CD4-positive, alpha-beta T cell treated with Interleukin-2 at 100 ng/mL for 4 hours (primary cell): ENCODE results near the gene PMEPA1.
A peak's percentile ranks its signal among the peaks of the same experiment; 100 is the strongest.

Experiments
- DNase-seq: peaks from one replicate; pipeline ENCODE4 v3.0.0-alpha.2; 2020; ENCODE audit warnings: low spot score

The PMEPA1 gene

GRCh38 chr20:57621421-57622200 is 88.2 kb downstream of the PMEPA1 start:
- no peak for DNase-seq

GRCh38 chr20:57620999-57621398 is 88.8 kb downstream of the PMEPA1 start:
- no peak for DNase-seq

DNA sequence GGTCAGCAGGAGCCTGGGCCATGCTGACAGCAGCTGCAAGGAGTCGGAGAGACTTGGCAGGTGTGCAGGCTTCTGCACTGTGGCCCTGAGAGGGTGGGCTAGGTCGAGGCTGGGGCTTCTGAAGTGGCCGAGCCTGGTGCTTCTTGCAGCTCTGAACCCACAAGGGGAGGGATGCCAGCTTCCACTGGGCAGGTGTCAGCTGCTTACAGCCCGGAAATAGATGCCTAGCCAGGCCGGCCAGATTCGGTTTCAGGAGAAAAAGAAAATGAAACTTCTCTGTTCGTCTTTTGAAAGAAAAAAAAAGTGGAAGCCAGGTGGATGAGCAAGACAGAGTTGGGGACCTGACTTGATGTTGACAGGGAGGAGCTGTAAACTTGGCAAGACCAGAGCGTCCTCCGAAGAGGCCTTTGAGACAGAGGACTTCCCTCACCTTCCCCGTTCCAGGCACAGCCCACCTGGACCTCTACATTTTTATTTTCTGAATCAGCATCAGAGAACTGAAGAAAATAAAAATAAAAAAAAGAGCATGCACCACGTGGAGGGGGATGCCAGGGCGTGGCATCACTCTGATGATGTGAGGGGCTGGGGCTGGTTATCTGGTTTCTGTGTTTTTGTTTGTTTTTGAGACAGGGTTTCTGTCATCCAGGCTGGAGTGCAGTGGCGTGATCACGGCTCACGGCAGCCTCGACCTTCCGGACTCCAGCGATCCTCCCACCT is 89.4 kb downstream of the PMEPA1 start, which contains the start of gene ZBP1:
ZBP1 (minus strand) TSS at position 153 of the 717 bp plus-strand sequence; CDS start at position 22, 131 bp downstream.
- peak; percentile 67 for DNase-seq

DNA sequence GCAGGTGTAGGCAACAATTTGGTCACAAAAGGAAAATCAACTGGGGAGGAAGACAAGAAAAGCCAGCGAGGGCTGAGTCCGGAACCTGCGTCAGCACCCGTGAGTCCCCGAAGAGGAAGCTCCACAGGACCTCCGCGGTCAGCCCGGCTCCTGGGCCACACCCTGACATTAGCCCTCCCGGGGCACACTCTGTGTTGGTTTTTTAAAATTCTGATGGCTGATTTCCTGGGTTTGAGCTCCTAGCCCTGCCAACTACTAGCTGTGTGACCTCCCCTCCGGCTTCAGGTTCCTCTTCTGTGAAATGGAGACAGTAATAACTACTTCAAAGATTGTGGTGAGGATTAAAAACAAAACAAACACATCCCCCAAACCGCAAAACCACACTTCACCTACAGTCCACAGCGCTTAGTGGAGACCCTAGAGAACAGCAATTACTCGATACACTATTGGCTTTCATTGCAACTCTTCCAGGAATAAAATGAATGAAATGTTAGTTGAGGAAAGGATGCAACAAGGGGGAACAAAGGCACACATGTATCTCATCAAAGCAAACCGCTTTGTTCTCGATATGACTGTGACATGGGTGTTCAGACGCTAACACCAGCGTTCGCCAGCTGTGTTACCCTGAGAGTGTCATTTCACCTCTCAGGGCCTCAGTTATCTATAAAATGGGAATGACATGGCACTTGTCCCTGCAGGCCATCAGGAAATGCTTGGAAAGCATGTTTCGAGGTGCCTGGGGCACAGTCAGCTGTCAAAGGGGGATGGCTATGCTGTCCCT is 90.6 kb downstream of the PMEPA1 start:
- peak; percentile 88 for DNase-seq

GRCh38 chr20:57618764-57619050 is 91.1 kb downstream of the PMEPA1 start:
- no peak for DNase-seq

GRCh38 chr20:57618091-57618763 is 91.6 kb downstream of the PMEPA1 start:
- peak; percentile 73 for DNase-seq

DNA sequence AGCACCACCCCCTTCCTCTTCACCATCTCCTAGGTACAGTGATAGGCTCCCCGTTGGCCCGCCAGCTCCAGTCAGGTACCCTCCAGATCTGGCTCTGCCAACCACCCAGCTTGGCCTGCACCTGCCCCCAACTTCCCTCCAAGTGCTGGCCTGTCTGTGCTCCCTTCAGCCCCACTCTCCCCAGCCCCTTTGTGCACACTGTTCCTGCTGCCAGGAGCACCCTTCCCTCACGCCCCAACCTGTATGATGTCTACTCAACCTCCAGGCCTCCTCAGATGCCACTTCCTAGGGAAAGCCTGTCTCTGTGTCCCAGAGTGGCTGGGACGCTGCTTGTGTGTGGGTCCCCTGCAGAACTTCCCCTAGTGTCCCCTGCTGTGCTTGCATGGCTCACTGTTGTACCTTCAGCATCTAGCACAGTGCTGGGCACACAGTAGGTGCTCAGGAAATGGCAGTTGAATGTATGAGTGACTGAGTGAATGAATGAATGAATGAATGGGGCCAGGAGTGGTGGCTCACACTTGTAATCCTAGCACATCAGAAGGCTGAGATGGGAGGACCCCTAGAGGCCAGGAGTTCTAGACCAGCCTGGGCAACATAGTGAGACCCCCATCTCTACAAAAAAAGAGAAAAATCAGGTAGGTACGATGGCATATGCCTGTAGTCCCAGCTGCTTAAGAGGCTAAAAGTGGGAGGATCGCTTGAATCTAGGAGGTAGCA is 92.6 kb downstream of the PMEPA1 start:
- DNase-seq, result no peak

GRCh38 chr20:57616143-57616951 is 93.5 kb downstream of the PMEPA1 start:
- no peak for DNase-seq

DNA sequence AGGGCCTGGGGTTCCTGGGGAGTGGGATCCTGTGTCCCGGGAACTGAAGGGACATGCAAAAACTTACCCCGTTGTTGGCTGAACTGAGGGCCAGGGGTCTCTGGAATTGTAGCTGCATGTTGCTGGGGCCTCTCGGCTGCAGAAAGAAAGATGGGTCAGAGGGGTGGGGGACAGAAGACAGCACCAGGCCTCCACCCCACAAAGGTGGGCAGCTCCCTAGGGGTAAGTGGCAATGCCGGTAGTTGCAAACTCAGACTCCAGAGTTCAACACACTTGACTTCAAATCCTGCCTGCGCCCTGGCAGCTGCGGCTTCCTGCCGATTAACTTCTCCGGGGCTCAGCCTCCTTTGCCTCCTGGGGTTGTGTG is 94.4 kb downstream of the PMEPA1 start:
- no peak for DNase-seq

DNA sequence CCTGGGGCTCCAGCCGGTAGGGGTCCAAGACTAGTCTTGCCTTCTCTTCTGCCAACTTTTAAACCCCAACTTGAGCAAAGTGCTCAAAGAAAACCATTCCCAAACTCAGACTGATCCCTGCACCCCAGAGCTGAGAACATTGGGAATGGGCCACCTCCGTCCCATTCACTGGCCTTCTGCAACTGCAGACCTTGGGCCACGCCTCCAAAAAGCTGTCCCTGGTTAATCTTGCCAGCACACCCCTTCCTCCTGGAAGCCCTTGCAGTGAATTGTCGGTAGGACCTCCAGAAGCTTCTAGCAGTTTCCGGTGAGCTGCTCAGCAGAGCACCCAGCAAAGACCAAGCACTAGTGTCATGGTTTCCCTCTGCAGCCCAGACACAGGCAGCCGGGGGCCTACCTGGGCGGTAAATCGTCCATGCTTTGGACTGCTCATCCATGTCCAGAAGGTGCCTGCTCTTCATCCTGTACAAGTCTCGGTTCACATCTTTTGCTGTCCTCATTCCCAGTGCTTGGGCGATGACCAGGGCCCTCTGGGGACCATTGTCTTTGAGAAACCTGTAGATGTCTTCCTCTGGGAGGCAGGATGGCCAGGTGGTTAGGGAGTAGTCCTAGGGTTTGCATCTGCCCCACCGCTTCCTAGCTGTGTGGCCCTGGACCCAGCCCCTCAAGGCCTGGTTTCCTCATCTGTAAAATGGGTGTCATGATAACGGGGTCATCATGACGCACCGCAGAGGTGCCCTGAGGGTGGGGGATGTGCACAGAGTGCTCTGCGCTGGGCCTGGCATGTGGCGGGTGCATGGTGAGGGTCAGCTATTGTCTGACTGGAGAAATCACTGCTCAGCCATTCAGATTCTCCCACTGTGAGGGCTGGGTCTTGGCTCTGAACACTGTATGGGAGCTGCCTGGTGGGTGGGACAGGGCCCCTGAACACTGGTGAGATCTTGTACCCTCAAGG is 95.0 kb downstream of the PMEPA1 start:
- DNase-seq, result no peak

- DNase-seq, result no peak
Measured at GRCh38 chr20:57613481-57613921, 96.3 kb downstream of the PMEPA1 start.

DNA sequence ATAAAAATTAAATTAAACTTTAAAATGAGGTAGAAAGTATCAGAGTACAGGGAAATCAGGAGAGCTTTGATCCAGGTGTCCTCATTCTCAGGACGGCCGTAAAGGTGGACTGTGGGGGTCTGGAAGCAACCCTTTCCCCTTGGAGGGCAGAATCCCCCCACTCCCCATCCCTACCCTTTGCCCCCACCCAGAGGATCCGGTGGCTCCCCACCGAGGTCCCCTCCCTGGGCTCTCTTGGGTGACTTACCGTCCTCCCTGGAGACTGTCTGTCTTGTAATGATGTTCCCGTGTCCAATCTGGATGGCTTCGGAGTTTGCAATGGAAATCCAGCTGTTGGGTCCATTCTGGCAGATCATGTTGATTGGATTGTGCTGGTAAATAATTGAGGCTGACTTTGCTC is 96.9 kb downstream of the PMEPA1 start:
- no peak for DNase-seq

DNA sequence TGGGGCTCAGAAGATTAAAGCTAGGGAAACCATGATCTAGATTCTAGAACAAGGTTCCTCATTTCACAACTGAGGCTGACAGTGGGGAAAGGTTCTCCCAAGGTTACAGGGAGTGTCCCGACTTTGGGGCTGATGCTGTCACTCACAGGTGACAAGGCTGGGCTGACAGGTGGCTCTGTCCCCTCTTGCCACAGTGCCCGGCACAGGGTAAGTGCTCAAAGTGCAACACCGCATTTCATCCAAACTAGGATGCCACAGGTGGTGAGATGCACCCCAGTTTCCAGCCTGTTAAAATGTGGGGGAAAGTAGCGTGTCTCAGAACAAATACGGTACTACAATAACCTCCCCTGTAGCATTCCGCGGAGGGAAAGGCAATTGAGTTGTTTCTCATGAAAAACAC is 97.4 kb downstream of the PMEPA1 start:
- no peak for DNase-seq

DNA sequence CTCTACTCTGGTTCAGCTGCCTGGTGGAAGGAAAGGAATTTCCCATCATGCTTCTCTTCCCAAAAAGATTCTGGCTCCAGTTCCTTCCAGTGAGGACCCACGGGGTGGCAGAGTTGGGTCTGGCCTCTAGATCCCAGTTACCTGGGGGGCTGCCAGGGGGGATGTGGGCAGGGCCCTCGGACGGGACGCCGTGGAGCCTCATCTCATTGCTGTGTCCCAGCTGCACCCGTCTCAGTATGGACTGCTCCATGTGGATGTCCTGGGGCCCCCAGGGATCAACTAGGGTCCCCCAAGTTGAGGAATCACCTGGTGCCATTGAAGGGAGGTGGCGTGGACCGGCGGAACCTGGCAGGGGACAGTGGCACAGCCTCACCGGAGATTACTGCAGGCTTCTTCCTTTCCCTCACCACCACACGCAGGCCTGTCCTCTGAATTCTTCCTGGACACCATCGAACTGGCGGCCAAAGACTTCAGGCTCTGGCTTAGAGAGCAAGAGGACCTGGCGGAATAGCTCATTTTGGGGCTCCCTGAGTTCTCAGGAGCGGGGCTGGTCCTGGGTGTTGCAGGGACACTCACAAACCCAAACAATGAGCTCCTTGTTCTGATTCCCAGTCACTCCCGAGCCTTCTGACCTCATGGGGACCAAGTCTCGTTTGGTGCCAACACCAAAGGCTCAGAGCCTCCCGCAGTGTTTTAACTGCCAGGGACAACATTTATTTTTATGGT is 98.1 kb downstream of the PMEPA1 start:
- DNase-seq, result no peak

- DNase-seq, result no peak
Measured at GRCh38 chr20:57610261-57610952, 99.4 kb downstream of the PMEPA1 start.

DNA sequence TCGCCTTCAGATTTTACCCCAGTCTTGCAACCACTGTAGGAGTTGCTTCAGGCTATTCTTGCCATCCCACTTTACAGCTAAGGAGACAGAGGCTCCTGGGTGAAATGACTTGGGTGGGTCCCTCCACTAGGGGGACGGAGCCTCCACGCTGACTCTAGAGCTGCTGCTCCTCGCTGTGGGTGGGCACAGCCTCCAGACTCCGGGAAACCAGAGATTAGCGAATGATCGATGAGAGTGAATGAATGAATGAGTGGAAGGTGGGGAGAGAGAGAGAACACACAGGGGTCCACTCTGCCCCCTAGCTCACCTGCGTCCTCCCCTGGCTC is 100.0 kb downstream of the PMEPA1 start:
- no peak for DNase-seq

- DNase-seq, result no peak
Measured at GRCh38 chr20:57609086-57609841, 100.6 kb downstream of the PMEPA1 start.

GRCh38 chr20:57608516-57608915 is 101.3 kb downstream of the PMEPA1 start:
- DNase-seq, result no peak
